Nephron progenitor cell (in vitro differentiated cells): Measurements from ENCODE around the gene ZFPM1.

Experiments used
- DNase-seq: peaks from one replicate; pipeline ENCODE4 v3.0.0; 2021
- H3K27ac Mint-ChIP-seq: 2 replicates; pipeline ENCODE4 v1.8.0; 2021; ENCODE audit warnings: mild to moderate bottlenecking, moderate library complexity, mixed read lengths
- H3K27me3 Mint-ChIP-seq: 2 replicates; pipeline ENCODE4 v1.8.0; 2021; ENCODE audit warnings: mild to moderate bottlenecking, low read depth, mixed read lengths; ENCODE audit not compliant: poor library complexity
- H3K36me3 Mint-ChIP-seq: 2 replicates; pipeline ENCODE4 v1.8.0; 2021; ENCODE audit warnings: low read depth, mixed read lengths
- H3K4me1 Mint-ChIP-seq: 2 replicates; pipeline ENCODE4 v1.8.0; 2021; ENCODE audit warnings: mixed read lengths
- H3K4me3 Mint-ChIP-seq: 2 replicates; pipeline ENCODE4 v1.8.0; 2021; ENCODE audit warnings: mild to moderate bottlenecking, moderate library complexity, mixed read lengths
- H3K9me3 Mint-ChIP-seq: 2 replicates; pipeline ENCODE4 v1.8.0; 2021; ENCODE audit warnings: mild to moderate bottlenecking, moderate library complexity, mixed read lengths
- CTCF ChIP-seq: fragments of 200-600 bp; sonication (generic); IDR thresholded peaks from 2 replicates; pipeline ENCODE4 v1.5.0; 2021; ENCODE audit warnings: antibody characterized with exemption

ZFPM1 gene

GRCh38 chr16:88427376-88427775 lies 25.7 kb upstream of the ZFPM1 start:
- no peak for TF ChIP-seq CTCF
- Mint-ChIP-seq H3K36me3 (no peaks in the 10 kb centered on the region), H3K4me3 (no peak overlapping the region), H3K27ac (no peak overlapping the region), H3K9me3 (no peaks in the 10 kb centered on the region), H3K27me3 (peaks cover 7% of the 10 kb centered on the region), H3K4me1 (peaks cover 15% of the 10 kb centered on the region)
- no peak for DNase-seq

- no peak overlapping the region for H3K27ac Mint-ChIP-seq
- H3K4me1 Mint-ChIP-seq: peaks cover 15% of the 10 kb centered on the region
- DNase-seq: no peak
- no peak overlapping the region for H3K4me3 Mint-ChIP-seq
- no peak for TF ChIP-seq CTCF
- H3K9me3 Mint-ChIP-seq: no peaks in the 10 kb centered on the region
- H3K36me3 Mint-ChIP-seq: no peaks in the 10 kb centered on the region
- H3K27me3 Mint-ChIP-seq: peaks cover 7% of the 10 kb centered on the region
These were observed 24.9 kb upstream of the ZFPM1 start for GRCh38 chr16:88428156-88428555.

GRCh38 chr16:88428616-88429386 lies 24.3 kb upstream of the ZFPM1 start:
- peaks cover 15% of the 10 kb centered on the region for H3K4me1 Mint-ChIP-seq
- no peak overlapping the region for H3K27ac Mint-ChIP-seq
- DNase-seq: no peak
- peaks cover 7% of the 10 kb centered on the region for H3K27me3 Mint-ChIP-seq
- no peaks in the 10 kb centered on the region for H3K36me3 Mint-ChIP-seq
- TF ChIP-seq CTCF: no peak
- H3K4me3 Mint-ChIP-seq: no peak overlapping the region
- H3K9me3 Mint-ChIP-seq: no peaks in the 10 kb centered on the region

- no peaks in the 10 kb centered on the region for H3K36me3 Mint-ChIP-seq
- H3K27me3 Mint-ChIP-seq: peaks cover 7% of the 10 kb centered on the region
- H3K4me1 Mint-ChIP-seq: peaks cover 7% of the 10 kb centered on the region
- H3K27ac Mint-ChIP-seq: no peak overlapping the region
- no peaks in the 10 kb centered on the region for H3K9me3 Mint-ChIP-seq
- DNase-seq: no peak
- H3K4me3 Mint-ChIP-seq: no peak overlapping the region
- TF ChIP-seq CTCF: no peak
These were observed 23.5 kb upstream of the ZFPM1 start for GRCh38 chr16:88429387-88430184.

GRCh38 chr16:88430185-88430523 lies 22.9 kb upstream of the ZFPM1 start:
- H3K4me1 Mint-ChIP-seq: peaks cover 3% of the 10 kb centered on the region
- no peak overlapping the region for H3K4me3 Mint-ChIP-seq
- H3K27me3 Mint-ChIP-seq: peaks cover 7% of the 10 kb centered on the region
- TF ChIP-seq CTCF: no peak
- no peaks in the 10 kb centered on the region for H3K36me3 Mint-ChIP-seq
- no peak for DNase-seq
- H3K9me3 Mint-ChIP-seq: no peaks in the 10 kb centered on the region
- no peak overlapping the region for H3K27ac Mint-ChIP-seq
